Hypothalamus (tissue), 51 donors: ENCODE data around the gene DIAPH2.

Experiments
- DNase-seq, 51 donors: peaks; one replicate each; lab custom pipeline; 2025; lab: John Stamatoyannopoulos, UW

DIAPH2 gene

GRCh38 chrX:96924581-96924980, 239.9 kb downstream of the DIAPH2 start:
- DNase-seq: no peak

- no peak for DNase-seq
Observed at GRCh38 chrX:96929036-96929435, 244.4 kb downstream of the DIAPH2 start.

- DNase-seq: no peak
Observed at GRCh38 chrX:96957718-96958117, 273.1 kb downstream of the DIAPH2 start.

- DNase-seq: no peak
Observed at GRCh38 chrX:96971812-96972211, 287.2 kb downstream of the DIAPH2 start.

GRCh38 chrX:96978906-96979305, 294.3 kb downstream of the DIAPH2 start:
- DNase-seq: no peak

- DNase-seq: no peak
Observed at GRCh38 chrX:96979766-96980165, 295.1 kb downstream of the DIAPH2 start.

GRCh38 chrX:96982161-96982560, 297.5 kb downstream of the DIAPH2 start:
- no peak for DNase-seq

GRCh38 chrX:96984538-96984937, 299.9 kb downstream of the DIAPH2 start:
- DNase-seq: no peak

GRCh38 chrX:96985046-96985445, 300.4 kb downstream of the DIAPH2 start:
- DNase-seq: no peak

GRCh38 chrX:96987228-96987627, 302.6 kb downstream of the DIAPH2 start:
- no peak for DNase-seq

- DNase-seq: no peak
Observed at GRCh38 chrX:96989830-96990571, 305.4 kb downstream of the DIAPH2 start.

- no peak for DNase-seq
Observed at GRCh38 chrX:96994093-96994492, 309.5 kb downstream of the DIAPH2 start.

- no peak for DNase-seq
Observed at GRCh38 chrX:96997196-96997595, 312.6 kb downstream of the DIAPH2 start.

GRCh38 chrX:97000682-97001368, 316.2 kb downstream of the DIAPH2 start:
- no peak for DNase-seq

- DNase-seq: no peak
Observed at GRCh38 chrX:97006167-97006566, 321.5 kb downstream of the DIAPH2 start.

- DNase-seq: no peak
Observed at GRCh38 chrX:97009391-97009790, 324.7 kb downstream of the DIAPH2 start.

GRCh38 chrX:97011540-97011939, 326.9 kb downstream of the DIAPH2 start:
- no peak for DNase-seq

GRCh38 chrX:97016106-97016505, 331.5 kb downstream of the DIAPH2 start:
- no peak for DNase-seq

GRCh38 chrX:97021680-97022079, 337.0 kb downstream of the DIAPH2 start:
- DNase-seq: no peak

GRCh38 chrX:97026406-97026805, 341.8 kb downstream of the DIAPH2 start:
- DNase-seq: no peak

GRCh38 chrX:97027384-97027922, 342.8 kb downstream of the DIAPH2 start:
- DNase-seq: no peak

GRCh38 chrX:97030463-97030862, 345.8 kb downstream of the DIAPH2 start:
- no peak for DNase-seq
